ENCODE measurements around the gene RAB38. TPM values are rescaled to one million over a fixed set of nuclear protein-coding genes. Genes with fewer than 3 reads are reported as not detected.

Gene RAB38
- total RNA-seq, 1 experiment from 2014 or later, result 0.15 TPM

- in situ Hi-C loops (cut with HindIII; ENCODE audit: low pct_unique_long_range_greater_than_20kb, low sequenced_read_pairs), result no loop called here
- ChIA-PET CTCF (no interaction called here), POLR2A (no interaction called here)
- Histone ChIP-seq H3K27ac (ENCODE audit: low read length) (no peak overlapping the region), H3K4me3 (ENCODE audit: low read depth in 2 of 2, low read length in 2 of 2) (no peak overlapping the region), H3K27me3 (ENCODE audit: control insufficient read depth, insufficient read depth, low read length) (peaks cover 9% of the 10 kb centered on the region; the same call in 1 of the 2 replicates), H3K9me3 (ENCODE audit: control insufficient read depth, insufficient read depth, low read depth, low read length) (no peaks in the 10 kb centered on the region), H3K4me1 (ENCODE audit: control insufficient read depth, insufficient read depth, low read length) (no peaks in the 10 kb centered on the region), H3K36me3 (ENCODE audit: control insufficient read depth, insufficient read depth, low read length) (no peaks in the 10 kb centered on the region)
- DNase-seq (ENCODE audit: low read depth, low spot score) (no peak), ATAC-seq (no peak)
- intact Hi-C loops (cut with micrococcal nuclease; ENCODE audit: unreplicated experiment), result no loop called here
- TF ChIP-seq, protein P1, sequence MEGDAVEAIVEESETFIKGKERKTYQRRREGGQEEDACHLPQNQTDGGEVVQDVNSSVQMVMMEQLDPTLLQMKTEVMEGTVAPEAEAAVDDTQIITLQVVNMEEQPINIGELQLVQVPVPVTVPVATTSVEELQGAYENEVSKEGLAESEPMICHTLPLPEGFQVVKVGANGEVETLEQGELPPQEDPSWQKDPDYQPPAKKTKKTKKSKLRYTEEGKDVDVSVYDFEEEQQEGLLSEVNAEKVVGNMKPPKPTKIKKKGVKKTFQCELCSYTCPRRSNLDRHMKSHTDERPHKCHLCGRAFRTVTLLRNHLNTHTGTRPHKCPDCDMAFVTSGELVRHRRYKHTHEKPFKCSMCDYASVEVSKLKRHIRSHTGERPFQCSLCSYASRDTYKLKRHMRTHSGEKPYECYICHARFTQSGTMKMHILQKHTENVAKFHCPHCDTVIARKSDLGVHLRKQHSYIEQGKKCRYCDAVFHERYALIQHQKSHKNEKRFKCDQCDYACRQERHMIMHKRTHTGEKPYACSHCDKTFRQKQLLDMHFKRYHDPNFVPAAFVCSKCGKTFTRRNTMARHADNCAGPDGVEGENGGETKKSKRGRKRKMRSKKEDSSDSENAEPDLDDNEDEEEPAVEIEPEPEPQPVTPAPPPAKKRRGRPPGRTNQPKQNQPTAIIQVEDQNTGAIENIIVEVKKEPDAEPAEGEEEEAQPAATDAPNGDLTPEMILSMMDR (IDR thresholded peaks at IDR 0.05), result no peak
- TF ChIP-seq REST (IDR thresholded peaks at IDR 0.05; ENCODE audit: insufficient read depth in 1 of 2, low read depth in 2 of 2, low read length in 1 of 2) (no peak), SIN3A (IDR thresholded peaks at IDR 0.05; ENCODE audit: borderline replicate concordance, insufficient read depth, low read depth, low read length) (no peak), POLR2AphosphoS5 (IDR thresholded peaks at IDR 0.05; ENCODE audit: low read depth, low read length) (no peak), TCF7L2 (IDR thresholded peaks at IDR 0.05; ENCODE audit: low read depth, low read length) (no peak)
- BruUV-seq (replicated peaks), result no TSS peak
Observed at GRCh38 chr11:88105526-88105925, 69.7 kb downstream of the RAB38 start.

DNA sequence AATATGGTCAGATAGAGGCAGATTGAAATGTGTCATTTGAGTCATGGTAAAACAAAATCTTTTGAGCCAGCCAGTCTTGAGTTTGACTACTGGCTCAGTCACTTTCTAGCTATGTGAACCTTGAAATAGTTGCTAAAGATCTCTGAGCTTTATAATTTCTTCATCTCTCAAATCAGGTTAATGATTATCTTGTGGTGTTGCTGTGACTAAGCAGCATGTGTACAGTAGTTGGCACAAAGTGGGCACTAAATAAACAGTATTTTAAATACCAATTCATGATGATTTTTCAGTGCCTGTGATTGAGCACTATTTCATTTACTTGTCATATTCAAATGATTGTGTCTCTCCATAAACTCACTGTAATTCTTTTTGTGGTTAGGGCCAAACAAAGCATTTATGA, 70.8 kb downstream of the RAB38 start:
- intact Hi-C loops (cut with micrococcal nuclease; ENCODE audit: unreplicated experiment) (no loop called here), in situ Hi-C loops (cut with HindIII; ENCODE audit: low pct_unique_long_range_greater_than_20kb, low sequenced_read_pairs) (no loop called here)
- Histone ChIP-seq H3K9me3 (ENCODE audit: control insufficient read depth, insufficient read depth, low read depth, low read length) (no peaks in the 10 kb centered on the region), H3K4me3 (ENCODE audit: low read depth in 2 of 2, low read length in 2 of 2) (no peak overlapping the region), H3K4me1 (ENCODE audit: control insufficient read depth, insufficient read depth, low read length) (no peaks in the 10 kb centered on the region), H3K27ac (ENCODE audit: low read length) (no peak overlapping the region), H3K36me3 (ENCODE audit: control insufficient read depth, insufficient read depth, low read length) (no peaks in the 10 kb centered on the region), H3K27me3 (ENCODE audit: control insufficient read depth, insufficient read depth, low read length) (peaks cover 12% of the 10 kb centered on the region; the same call in 1 of the 2 replicates)
- ATAC-seq (no peak), DNase-seq (ENCODE audit: low read depth, low spot score) (no peak)
- TF ChIP-seq TCF7L2 (IDR thresholded peaks at IDR 0.05; ENCODE audit: low read depth, low read length) (no peak), REST (IDR thresholded peaks at IDR 0.05; ENCODE audit: insufficient read depth in 1 of 2, low read depth in 2 of 2, low read length in 1 of 2) (no peak), POLR2AphosphoS5 (IDR thresholded peaks at IDR 0.05; ENCODE audit: low read depth, low read length) (no peak), SIN3A (IDR thresholded peaks at IDR 0.05; ENCODE audit: borderline replicate concordance, insufficient read depth, low read depth, low read length) (no peak)
- TF ChIP-seq, protein P1 (IDR thresholded peaks at IDR 0.05), result no peak
- ChIA-PET CTCF (no interaction called here), POLR2A (no interaction called here)
- BruUV-seq (replicated peaks), result no TSS peak
